ENCODE measurements around the gene FLNB. TPM values are rescaled to one million over a fixed set of nuclear protein-coding genes. Genes with fewer than 3 reads are reported as not detected.
"Not testable (repeated sequence)": the region's sequence is repeated elsewhere in the genome, so short reads cannot be mapped to it uniquely, and the experiment has no call there.

Gene FLNB
- total RNA-seq, 4 donors from 2014 or later, result 282 to 707 (median 563) TPM

DNA sequence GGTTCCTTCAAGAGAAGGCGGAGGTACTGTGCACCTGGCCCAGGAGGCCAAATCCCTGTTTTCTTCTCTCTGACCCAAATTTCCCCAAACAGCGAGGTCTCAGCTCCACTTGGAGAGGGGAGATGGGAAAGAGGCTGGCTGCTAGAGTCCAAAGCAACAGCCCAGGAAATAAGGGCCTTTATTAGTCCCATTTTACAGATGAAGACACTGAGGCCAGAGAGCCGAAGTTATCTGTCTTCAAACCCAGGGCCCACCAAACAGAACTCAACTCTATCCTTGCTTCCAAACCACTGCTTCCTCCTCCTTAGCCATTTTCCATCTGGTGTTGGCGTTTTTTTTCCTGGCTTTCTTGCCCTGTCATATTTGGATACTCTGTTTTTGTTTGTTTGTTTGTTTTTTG, 22.0 kb upstream of the FLNB start:
- Histone ChIP-seq H3K4me1 (peaks cover 12 to 45% (median 18%) of the 10 kb centered on the region in 4 donors), H3K27me3 (no peaks in the 10 kb centered on the region), H3K9me3 (no peaks in the 10 kb centered on the region), H3K27ac (no peak overlapping the region), H3K4me3 (no peak overlapping the region), H3K36me3 (no peaks in the 10 kb centered on the region)
- TF ChIP-seq POLR2A (IDR thresholded peaks at IDR 0.05) (no peak), POLR2AphosphoS5 (IDR thresholded peaks at IDR 0.05) (no peak), CTCF (IDR thresholded peaks at IDR 0.05) (no peak), EP300 (IDR thresholded peaks at IDR 0.05; ENCODE audit: low read depth) (no peak)
- DNase-seq, result no peak
- intact Hi-C loops (cut with DNase I; ENCODE audit: low total_unique reads), result no loop called here
- WGBS, 2 donors (ENCODE audit: low coverage in 1 of 2), result 96% methylated on average over 4 of the region's 4 CpGs
- in situ Hi-C loops (cut with MboI; ENCODE audit: low pct_ligation_motif_present in 1 of 4, low pct_unique_long_range_greater_than_20kb in 1 of 4, low sequenced_read_pairs in 3 of 4), result no loop called here

GRCh38 chr3:57989198-57989597, 19.0 kb upstream of the FLNB start:
- 73 to 74% methylated on average over 2 to 8 of the region's 8 CpGs for WGBS, 2 donors (ENCODE audit: low coverage in 1 of 2)
- peak; percentile 67 for DNase-seq
- H3K9me3 ChIP-seq; in situ Hi-C loops (cut with MboI; ENCODE audit: low pct_ligation_motif_present in 1 of 4, low pct_unique_long_range_greater_than_20kb in 1 of 4, low sequenced_read_pairs in 3 of 4); H3K27me3 ChIP-seq; H3K4me3 ChIP-seq; intact Hi-C loops (cut with DNase I; ENCODE audit: low total_unique reads); H3K36me3 ChIP-seq: not testable (repeated sequence)
- Histone ChIP-seq H3K27ac (peak overlapping the region; percentile 38 to 60 (median 48)), H3K4me1 (peaks cover 4 to 42% (median 19%) of the 10 kb centered on the region in 4 donors)
- peak in 1 of 3 donors; percentile 24 for TF ChIP-seq POLR2AphosphoS5 (IDR thresholded peaks at IDR 0.05)

DNA sequence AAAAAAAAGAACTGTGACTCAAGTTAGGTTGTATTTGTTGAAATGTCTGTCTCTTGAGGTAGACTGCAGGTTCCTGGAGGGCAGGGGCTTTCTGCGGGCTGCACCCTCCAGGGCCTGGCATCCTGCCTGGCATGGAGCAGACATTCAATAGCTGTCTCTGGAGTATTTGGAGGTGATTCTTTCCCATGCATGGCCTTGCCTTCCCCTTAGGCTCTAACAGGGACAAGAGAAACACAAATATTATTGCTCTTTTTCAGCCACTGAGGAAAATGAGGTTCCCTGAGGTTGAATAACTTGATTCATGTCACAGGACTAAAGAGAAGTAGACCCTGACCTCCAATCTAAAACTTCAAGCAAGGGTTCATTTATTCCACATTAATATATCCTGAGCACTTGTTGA, 18.6 kb upstream of the FLNB start:
- TF ChIP-seq POLR2A (IDR thresholded peaks at IDR 0.05), result no peak
- H3K4me3 ChIP-seq, result no peak overlapping the region
- H3K27ac ChIP-seq, result peak overlapping the region in 3 of 4 donors; percentile 38 to 60 (median 46)
- no peak for DNase-seq
- in situ Hi-C loops (cut with MboI; ENCODE audit: low pct_ligation_motif_present in 1 of 4, low pct_unique_long_range_greater_than_20kb in 1 of 4, low sequenced_read_pairs in 3 of 4), result no loop called here
- no peaks in the 10 kb centered on the region for H3K27me3 ChIP-seq
- H3K36me3 ChIP-seq, result no peaks in the 10 kb centered on the region
- intact Hi-C loops (cut with DNase I; ENCODE audit: low total_unique reads), result no loop called here
- peaks cover 0 to 38% (median 16%) of the 10 kb centered on the region in 4 donors for H3K4me1 ChIP-seq
- 100% methylated on average over 1 of the region's 1 CpG; no CpG with 5 or more reads in 1 of the 2 donors for WGBS, 2 donors (ENCODE audit: low coverage in 1 of 2)
- no peaks in the 10 kb centered on the region for H3K9me3 ChIP-seq

DNA sequence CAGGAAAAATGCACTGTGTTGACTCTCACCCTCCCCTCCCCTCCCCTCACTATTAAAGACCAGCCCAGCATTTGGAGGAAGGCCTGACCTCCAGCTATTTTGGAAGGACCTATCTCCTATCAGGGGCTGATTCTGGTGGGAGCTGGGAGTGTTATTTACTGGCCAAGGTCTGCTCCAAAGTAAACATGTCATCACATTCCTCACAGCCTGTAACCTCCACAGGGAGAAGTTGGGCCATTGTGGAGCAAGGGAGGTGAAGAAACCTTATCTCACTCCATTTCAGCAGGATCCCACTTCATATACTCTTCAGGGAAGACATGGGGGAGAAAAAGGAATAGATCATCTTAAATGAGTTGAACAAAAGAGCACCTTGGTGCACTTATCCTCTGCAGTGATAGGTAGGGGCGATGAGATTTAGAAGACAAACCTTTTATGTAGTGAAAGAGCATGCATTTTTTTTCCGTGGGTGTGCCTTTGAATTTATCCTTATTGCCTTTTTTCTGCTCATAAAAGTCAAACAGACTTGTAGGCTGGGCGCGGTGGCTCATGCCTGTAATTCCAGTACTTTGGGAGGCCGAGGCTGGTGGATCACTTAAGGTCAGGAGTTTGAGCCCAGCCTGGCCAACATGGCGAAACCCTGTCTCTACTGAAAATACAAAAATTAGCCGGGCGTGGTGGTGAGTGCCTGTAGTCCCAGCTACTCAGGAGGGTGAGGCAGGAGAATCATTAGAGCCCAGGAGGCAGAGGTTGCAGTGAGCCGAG, 15.6 kb upstream of the FLNB start:
- no peak overlapping the region for H3K4me3 ChIP-seq
- H3K9me3 ChIP-seq, result no peaks in the 10 kb centered on the region
- DNase-seq, result peak; percentile 60
- no peaks in the 10 kb centered on the region for H3K27me3 ChIP-seq
- H3K27ac ChIP-seq, result peak overlapping the region; percentile 62 to 75 (median 71)
- H3K36me3 ChIP-seq, result no peaks in the 10 kb centered on the region
- TF ChIP-seq POLR2A (IDR thresholded peaks at IDR 0.05) (no peak), POLR2AphosphoS5 (IDR thresholded peaks at IDR 0.05) (no peak)
- 48 to 58% methylated on average over 6 to 9 of the region's 9 CpGs for WGBS, 2 donors (ENCODE audit: low coverage in 1 of 2)
- peaks cover 0 to 42% (median 13%) of the 10 kb centered on the region in 4 donors for H3K4me1 ChIP-seq
- in situ Hi-C loops (cut with MboI; ENCODE audit: low pct_ligation_motif_present in 1 of 4, low pct_unique_long_range_greater_than_20kb in 1 of 4, low sequenced_read_pairs in 3 of 4), result no loop called here
- intact Hi-C loops (cut with DNase I; ENCODE audit: low total_unique reads), result no loop called here

DNA sequence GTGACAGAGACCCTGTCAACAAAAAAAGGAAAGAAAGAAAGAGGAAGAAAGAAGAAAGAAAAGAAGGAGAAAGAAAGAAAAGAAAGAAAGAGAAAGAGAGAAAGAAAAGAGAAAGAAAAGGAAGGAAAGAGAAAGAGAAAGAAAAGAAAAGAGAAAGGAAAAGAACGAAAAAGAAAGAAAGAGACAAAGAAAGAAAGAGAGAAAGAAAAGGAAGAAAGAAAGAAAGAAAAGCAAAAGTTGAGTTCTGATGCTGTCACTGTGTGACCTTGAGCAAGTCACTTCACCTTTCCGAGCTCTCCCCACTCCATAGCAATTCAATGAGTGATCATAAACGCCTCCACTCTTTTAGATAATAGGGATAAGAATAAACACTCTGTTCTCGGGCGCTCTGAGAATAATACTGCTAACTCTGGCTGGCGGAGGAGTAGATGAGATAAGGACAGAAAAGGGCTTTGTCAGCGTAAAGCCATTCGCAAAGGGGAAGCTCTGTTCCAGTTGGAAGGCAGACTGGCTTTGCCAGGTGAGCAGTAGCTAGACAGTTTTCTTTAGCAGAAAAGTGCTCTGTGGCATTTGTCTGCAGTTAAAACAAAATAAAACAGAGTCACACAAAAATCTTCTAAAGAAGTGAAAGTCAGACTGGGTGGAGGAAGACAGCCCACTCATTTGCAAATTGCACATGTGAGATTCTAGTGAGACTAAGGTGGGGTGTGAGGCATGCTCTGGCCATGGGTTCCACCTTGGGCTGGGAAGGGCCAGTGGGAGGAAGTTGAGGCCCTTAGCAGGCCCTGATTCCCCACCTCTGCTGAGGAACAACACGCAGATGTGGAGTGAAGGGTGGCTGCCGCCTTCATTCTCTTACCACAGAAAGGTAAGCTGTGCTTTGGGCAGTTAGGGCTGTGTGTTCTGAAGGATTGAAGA, 9.6 kb upstream of the FLNB start:
- H3K27ac ChIP-seq, result peak overlapping the region; percentile 77 to 86 (median 83)
- H3K9me3 ChIP-seq, result no peaks in the 10 kb centered on the region
- TF ChIP-seq POLR2AphosphoS5 (IDR thresholded peaks at IDR 0.05), result peak in 2 of 3 donors; percentile 14 to 42
- peak; percentile 46 for TF ChIP-seq POLR2A (IDR thresholded peaks at IDR 0.05)
- TF ChIP-seq CTCF (IDR thresholded peaks at IDR 0.05), result no peak
- no peak for TF ChIP-seq EP300 (IDR thresholded peaks at IDR 0.05; ENCODE audit: low read depth)
- peak; percentile 50 for DNase-seq
- 33 to 38% methylated on average over 3 to 10 of the region's 10 CpGs for WGBS, 2 donors (ENCODE audit: low coverage in 1 of 2)
- intact Hi-C loops (cut with DNase I; ENCODE audit: low total_unique reads), result no loop called here
- H3K4me3 ChIP-seq, result peak overlapping the region in 1 of 4 donors; percentile 0
- in situ Hi-C loops (cut with MboI; ENCODE audit: low pct_ligation_motif_present in 1 of 4, low pct_unique_long_range_greater_than_20kb in 1 of 4, low sequenced_read_pairs in 3 of 4), result no loop called here
- H3K27me3 ChIP-seq, result no peaks in the 10 kb centered on the region
- H3K4me1 ChIP-seq, result peaks cover 11 to 49% (median 21%) of the 10 kb centered on the region in 4 donors
- H3K36me3 ChIP-seq, result no peaks in the 10 kb centered on the region
